Effector memory CD8-positive, alpha-beta T cell (primary cell): Measurements from ENCODE around the gene GDF10.

ENCODE experiments used
- ATAC-seq: fragments of 150-1000 bp; cut with Tn5 transposase; replicated peaks from 2 replicates; pipeline ENCODE4 v1.10.0; 2021; ENCODE audit warnings: mild to moderate bottlenecking, moderate library complexity
- DNase-seq, 3 experiments: peaks; one replicate each; pipeline ENCODE4 v3.0.0; 2021
- H3K27ac Mint-ChIP-seq, 2 donors: one replicate each; pipeline ENCODE4 v1.8.0; 2022; ENCODE audit warnings: mild to moderate bottlenecking in 2 of 2, mixed read lengths in 2 of 2, moderate library complexity in 2 of 2
- H3K27me3 Mint-ChIP-seq, 2 donors: one replicate each; pipeline ENCODE4 v1.8.0; 2022; ENCODE audit warnings: mixed read lengths in 2 of 2
- H3K36me3 Mint-ChIP-seq: one replicate; pipeline ENCODE4 v1.8.0; 2022; ENCODE audit warnings: mild to moderate bottlenecking, moderate library complexity, mixed read lengths; ENCODE audit not compliant: insufficient read depth
- H3K4me1 Mint-ChIP-seq, 2 donors: one replicate each; pipeline ENCODE4 v1.8.0; 2022; ENCODE audit warnings: low read depth in 2 of 2, mixed read lengths in 2 of 2
- H3K4me3 Mint-ChIP-seq, 2 donors: one replicate each; pipeline ENCODE4 v1.8.0; 2022; ENCODE audit warnings: mild to moderate bottlenecking in 2 of 2, mixed read lengths in 2 of 2, moderate library complexity in 2 of 2
- H3K9me3 Mint-ChIP-seq, 2 donors: one replicate each; pipeline ENCODE4 v1.8.0; 2022; ENCODE audit warnings: mixed read lengths in 2 of 2

The GDF10 gene

GRCh38 chr10:47317251-47317650, 17.3 kb downstream of the GDF10 start:
- no peak overlapping the region for H3K27ac Mint-ChIP-seq
- no peak for DNase-seq
- ATAC-seq, result no peak
- H3K4me3 Mint-ChIP-seq, result no peak overlapping the region
- H3K4me1 Mint-ChIP-seq, result peaks cover 0 to under 1% of the 10 kb centered on the region in 2 donors
- peaks cover 14 to 18% of the 10 kb centered on the region in 2 donors for H3K27me3 Mint-ChIP-seq
- no peaks in the 10 kb centered on the region for H3K9me3 Mint-ChIP-seq
- H3K36me3 Mint-ChIP-seq, result no peaks in the 10 kb centered on the region

DNA sequence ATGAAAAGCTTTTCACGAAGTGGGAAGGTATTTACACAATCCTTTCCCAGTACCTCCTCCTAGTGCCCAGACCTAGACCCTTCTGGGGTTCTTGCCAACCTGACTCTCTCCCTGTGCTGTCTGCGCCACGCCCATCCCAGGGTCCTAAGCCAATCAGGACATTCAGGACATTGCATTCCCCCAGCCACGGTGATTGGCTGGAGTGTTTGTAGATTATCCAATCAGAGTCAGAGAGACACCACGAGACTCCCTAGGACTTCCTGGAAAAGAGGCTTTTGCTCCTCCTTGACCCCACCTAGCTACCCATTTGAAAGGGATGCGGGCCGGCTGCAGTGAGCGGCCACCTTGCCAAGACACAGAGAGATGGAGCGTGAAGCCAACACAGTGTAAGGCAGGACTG, 18.7 kb downstream of the GDF10 start:
- DNase-seq (no peak), ATAC-seq (no peak)
- H3K4me3 Mint-ChIP-seq, result no peak overlapping the region
- H3K27ac Mint-ChIP-seq, result no peak overlapping the region
- peaks cover 14 to 22% of the 10 kb centered on the region in 2 donors for H3K27me3 Mint-ChIP-seq
- H3K4me1 Mint-ChIP-seq, result no peaks in the 10 kb centered on the region
- H3K36me3 Mint-ChIP-seq, result no peaks in the 10 kb centered on the region
- H3K9me3 Mint-ChIP-seq, result no peaks in the 10 kb centered on the region

- Mint-ChIP-seq H3K36me3 (no peaks in the 10 kb centered on the region), H3K9me3 (no peaks in the 10 kb centered on the region), H3K4me1 (no peaks in the 10 kb centered on the region), H3K27me3 (peaks cover 14 to 25% of the 10 kb centered on the region in 2 donors), H3K4me3 (no peak overlapping the region), H3K27ac (no peak overlapping the region)
- DNase-seq (no peak), ATAC-seq (no peak)
These were observed 19.8 kb downstream of the GDF10 start for GRCh38 chr10:47319784-47320183.

DNA sequence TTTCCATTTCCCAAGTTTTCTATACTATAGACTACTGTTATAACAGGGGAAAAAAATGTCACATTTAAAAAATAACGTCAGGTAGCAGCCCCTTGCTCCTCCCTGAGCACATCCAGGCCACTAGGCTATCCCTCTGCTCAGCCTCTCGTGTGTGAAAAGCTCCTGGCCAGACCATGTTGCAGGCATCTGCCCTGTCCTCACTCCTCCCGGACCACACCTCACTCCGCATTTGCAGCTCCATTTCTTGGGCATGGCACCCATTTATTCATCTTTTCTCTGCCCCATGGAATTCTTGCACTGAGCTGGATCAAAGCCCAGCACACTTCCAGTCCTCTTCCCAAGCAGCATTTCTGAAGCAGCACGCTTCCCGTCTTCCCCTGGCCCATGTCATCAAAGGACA, 20.8 kb downstream of the GDF10 start:
- DNase-seq (no peak), ATAC-seq (no peak)
- H3K4me3 Mint-ChIP-seq, result no peak overlapping the region
- H3K27ac Mint-ChIP-seq, result no peak overlapping the region
- no peaks in the 10 kb centered on the region for H3K9me3 Mint-ChIP-seq
- H3K36me3 Mint-ChIP-seq, result no peaks in the 10 kb centered on the region
- H3K4me1 Mint-ChIP-seq, result no peaks in the 10 kb centered on the region
- peaks cover 14 to 28% of the 10 kb centered on the region in 2 donors for H3K27me3 Mint-ChIP-seq

DNA sequence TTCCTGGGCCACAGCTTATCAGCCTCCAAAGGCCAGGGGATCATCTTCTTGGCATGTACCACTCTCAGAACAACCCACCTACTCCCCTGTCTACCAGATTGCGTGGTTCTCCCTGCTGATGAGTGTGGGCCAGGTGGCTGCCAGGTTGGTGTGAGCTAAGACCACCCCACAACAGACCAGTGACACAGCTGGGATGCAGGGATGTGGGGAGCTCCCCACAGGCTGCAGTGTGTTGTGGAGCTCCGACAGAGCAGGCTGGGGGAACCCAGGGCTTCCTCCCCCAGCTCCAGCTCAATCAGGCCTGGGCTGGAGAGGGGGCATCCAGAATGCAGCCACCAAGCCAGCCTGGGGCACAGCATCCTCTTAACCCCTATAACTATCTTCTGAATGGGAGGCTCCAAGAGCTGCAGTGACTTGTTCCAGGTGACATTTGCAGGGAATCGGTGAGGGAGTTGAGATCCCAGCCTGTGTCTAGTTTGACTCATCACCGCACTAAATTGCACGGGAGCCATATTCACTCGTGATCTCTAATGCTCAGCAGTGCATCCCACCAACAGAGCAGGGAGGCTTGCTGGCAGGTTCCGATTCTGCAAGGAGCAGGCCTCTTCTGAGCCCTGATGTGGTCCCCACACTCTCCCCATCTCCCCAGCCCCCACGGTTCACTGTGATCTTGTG, 21.7 kb downstream of the GDF10 start:
- Mint-ChIP-seq H3K27ac (no peak overlapping the region), H3K4me3 (no peak overlapping the region), H3K4me1 (no peaks in the 10 kb centered on the region), H3K36me3 (no peaks in the 10 kb centered on the region), H3K9me3 (no peaks in the 10 kb centered on the region), H3K27me3 (peaks cover 14 to 28% of the 10 kb centered on the region in 2 donors)
- DNase-seq (no peak), ATAC-seq (no peak)

- Mint-ChIP-seq H3K27ac (no peak within 1 kb of the TSS), H3K4me3 (no peak within 1 kb of the TSS), H3K4me1 (peaks cover 0 to under 1% of the 10 kb centered on the region in 2 donors), H3K9me3 (peaks cover under 1 to 1% of the 10 kb centered on the region in 2 donors), H3K27me3 (peaks cover 14 to 28% of the 10 kb centered on the region in 2 donors), H3K36me3 (no peaks in the 10 kb centered on the region)
- ATAC-seq (no peak), DNase-seq (no peak)
These were observed 22.5 kb downstream of the GDF10 start, which contains the start of gene GDF2 for GRCh38 chr10:47322300-47323061. Gene GDF2 (plus strand): TSS chr10:47322454. CDS start chr10:47322669, 215 bp downstream.

GRCh38 chr10:47323087-47323486, 23.1 kb downstream of the GDF10 start:
- H3K36me3 Mint-ChIP-seq, result no peaks in the 10 kb centered on the region
- H3K9me3 Mint-ChIP-seq, result peaks cover 6 to 7% of the 10 kb centered on the region in 2 donors
- H3K27ac Mint-ChIP-seq, result no peak overlapping the region
- H3K4me1 Mint-ChIP-seq, result peaks cover 0 to 6% of the 10 kb centered on the region in 2 donors
- ATAC-seq (no peak), DNase-seq (no peak)
- no peak overlapping the region for H3K4me3 Mint-ChIP-seq
- peaks cover 14 to 28% of the 10 kb centered on the region in 2 donors for H3K27me3 Mint-ChIP-seq

GRCh38 chr10:47323636-47324296, 23.8 kb downstream of the GDF10 start:
- ATAC-seq (no peak), DNase-seq (no peak)
- no peak overlapping the region for H3K27ac Mint-ChIP-seq
- no peaks in the 10 kb centered on the region for H3K36me3 Mint-ChIP-seq
- no peak overlapping the region for H3K4me3 Mint-ChIP-seq
- peaks cover 14 to 28% of the 10 kb centered on the region in 2 donors for H3K27me3 Mint-ChIP-seq
- H3K9me3 Mint-ChIP-seq, result peaks cover 11 to 14% of the 10 kb centered on the region in 2 donors
- peaks cover 0 to 10% of the 10 kb centered on the region in 2 donors for H3K4me1 Mint-ChIP-seq

GRCh38 chr10:47325303-47326291, 25.6 kb downstream of the GDF10 start:
- peaks cover 14 to 27% of the 10 kb centered on the region in 2 donors for H3K27me3 Mint-ChIP-seq
- H3K4me3 Mint-ChIP-seq, result no peak overlapping the region
- ATAC-seq (no peak), DNase-seq (no peak)
- peaks cover 11 to 14% of the 10 kb centered on the region in 2 donors for H3K9me3 Mint-ChIP-seq
- H3K27ac Mint-ChIP-seq, result no peak overlapping the region
- peaks cover 0 to 10% of the 10 kb centered on the region in 2 donors for H3K4me1 Mint-ChIP-seq
- no peaks in the 10 kb centered on the region for H3K36me3 Mint-ChIP-seq

DNA sequence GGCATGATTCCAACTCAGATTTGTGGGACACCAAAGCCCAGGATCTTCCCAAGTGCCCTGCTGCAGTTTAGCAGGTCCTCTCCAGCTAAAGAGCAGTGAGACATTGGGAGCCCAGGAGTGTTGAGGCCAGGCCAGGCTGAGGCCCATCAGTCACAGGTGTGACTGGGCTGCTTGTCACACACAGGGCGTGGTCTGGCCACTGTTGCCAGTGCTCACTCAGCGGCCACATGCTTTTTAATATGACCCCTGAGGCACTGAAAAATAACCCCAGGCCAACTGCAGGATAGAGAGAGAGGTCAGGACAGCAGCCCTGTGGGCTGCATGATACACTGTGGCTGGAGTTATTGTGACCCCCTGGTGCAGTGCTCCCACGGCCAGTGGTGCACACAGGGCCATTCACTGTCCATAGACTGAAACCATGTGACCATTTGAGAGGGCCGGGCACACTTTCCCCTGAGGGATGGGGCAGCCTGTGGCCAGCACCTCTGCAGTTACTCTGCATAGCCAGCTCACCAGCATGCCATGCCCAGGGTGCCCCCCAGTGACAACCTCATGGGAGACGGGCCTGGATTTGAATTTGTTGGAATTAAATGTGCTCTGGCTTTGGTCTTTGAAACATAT, 26.4 kb downstream of the GDF10 start:
- H3K4me1 Mint-ChIP-seq, result peaks cover 0 to 10% of the 10 kb centered on the region in 2 donors
- no peak overlapping the region for H3K27ac Mint-ChIP-seq
- H3K36me3 Mint-ChIP-seq, result no peaks in the 10 kb centered on the region
- no peak overlapping the region for H3K4me3 Mint-ChIP-seq
- DNase-seq (no peak), ATAC-seq (no peak)
- peaks cover 7 to 19% of the 10 kb centered on the region in 2 donors for H3K27me3 Mint-ChIP-seq
- H3K9me3 Mint-ChIP-seq, result peaks cover 11 to 14% of the 10 kb centered on the region in 2 donors

DNA sequence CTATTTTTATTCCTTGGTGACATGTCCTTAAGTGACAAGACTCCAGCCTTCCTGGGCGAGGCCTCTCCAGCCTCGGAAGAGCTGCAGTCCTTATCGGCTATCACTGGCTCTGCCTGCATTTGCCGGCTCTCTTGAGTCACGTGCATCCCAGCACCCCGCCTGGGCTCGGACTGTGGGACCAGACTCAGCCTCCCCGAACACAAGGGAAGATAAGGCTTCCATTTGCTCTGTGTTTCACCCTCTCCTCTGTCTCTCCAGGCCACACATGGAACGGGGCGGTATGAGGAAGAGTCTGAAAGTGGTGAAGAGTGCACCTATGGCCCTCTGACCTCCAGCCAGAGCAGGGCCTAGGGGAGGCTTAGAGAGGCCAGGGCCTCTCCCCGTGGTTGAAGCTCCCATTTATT, 26.9 kb downstream of the GDF10 start:
- no peak for ATAC-seq
- H3K4me1 Mint-ChIP-seq, result peaks cover 0 to 10% of the 10 kb centered on the region in 2 donors

GRCh38 chr10:47329855-47330254, 29.9 kb downstream of the GDF10 start:
- ATAC-seq, result no peak
- DNase-seq, result no peak
- Mint-ChIP-seq H3K27me3 (peaks cover 11 to 19% of the 10 kb centered on the region in 2 donors), H3K9me3 (peaks cover 11 to 14% of the 10 kb centered on the region in 2 donors), H3K4me1 (peaks cover 0 to 10% of the 10 kb centered on the region in 2 donors), H3K36me3 (no peaks in the 10 kb centered on the region), H3K27ac (no peak overlapping the region), H3K4me3 (no peak overlapping the region)

More for the DNA sequence above, 26.9 kb downstream of the GDF10 start:
- no peak for DNase-seq
- Mint-ChIP-seq H3K9me3 (peaks cover 11 to 14% of the 10 kb centered on the region in 2 donors), H3K27ac (no peak overlapping the region), H3K4me3 (no peak overlapping the region), H3K36me3 (no peaks in the 10 kb centered on the region), H3K27me3 (peaks cover 2 to 14% of the 10 kb centered on the region in 2 donors)
